ENCODE data around the gene SEMA5A. TPM values are rescaled to one million over a fixed set of nuclear protein-coding genes. Genes with fewer than 3 reads are reported as not detected.

Gene SEMA5A
- total RNA-seq, 3 donors from 2014 or later = 0.03 to 0.26 (median 0.14) TPM

- Mint-ChIP-seq H3K4me1 (ENCODE audit: low read depth) (no peaks in the 10 kb centered on the region), H3K9me3 (peaks cover 9% of the 10 kb centered on the region), H3K36me3 (ENCODE audit: insufficient read depth) (no peaks in the 10 kb centered on the region), H3K4me3 (no peak overlapping the region), H3K27me3 (ENCODE audit: low read depth) (no peaks in the 10 kb centered on the region)
- DNase-seq (no peak), ATAC-seq (no peak)
Measured at GRCh38 chr5:9386945-9387344, 158.9 kb downstream of the SEMA5A start.

- Mint-ChIP-seq H3K36me3 (ENCODE audit: insufficient read depth) (no peaks in the 10 kb centered on the region), H3K4me1 (ENCODE audit: low read depth) (no peaks in the 10 kb centered on the region), H3K4me3 (no peak overlapping the region), H3K27me3 (ENCODE audit: low read depth) (no peaks in the 10 kb centered on the region), H3K9me3 (peaks cover 9% of the 10 kb centered on the region)
- no peak for DNase-seq
- ATAC-seq = no peak
Measured at GRCh38 chr5:9382522-9382921, 163.4 kb downstream of the SEMA5A start.

- no peak overlapping the region for H3K4me3 Mint-ChIP-seq
- no peak for ATAC-seq
- peaks cover 9% of the 10 kb centered on the region for H3K9me3 Mint-ChIP-seq
- H3K4me1 Mint-ChIP-seq (ENCODE audit: low read depth) = no peaks in the 10 kb centered on the region
- H3K27me3 Mint-ChIP-seq (ENCODE audit: low read depth) = no peaks in the 10 kb centered on the region
- no peak for DNase-seq
- no peaks in the 10 kb centered on the region for H3K36me3 Mint-ChIP-seq (ENCODE audit: insufficient read depth)
Measured at GRCh38 chr5:9381464-9381863, 164.4 kb downstream of the SEMA5A start.

GRCh38 chr5:9380109-9380508 lies 165.8 kb downstream of the SEMA5A start:
- Mint-ChIP-seq H3K36me3 (ENCODE audit: insufficient read depth) (no peaks in the 10 kb centered on the region), H3K4me1 (ENCODE audit: low read depth) (no peaks in the 10 kb centered on the region), H3K9me3 (peaks cover 17% of the 10 kb centered on the region), H3K4me3 (no peak overlapping the region), H3K27me3 (ENCODE audit: low read depth) (no peaks in the 10 kb centered on the region)
- DNase-seq (no peak), ATAC-seq (no peak)

DNA sequence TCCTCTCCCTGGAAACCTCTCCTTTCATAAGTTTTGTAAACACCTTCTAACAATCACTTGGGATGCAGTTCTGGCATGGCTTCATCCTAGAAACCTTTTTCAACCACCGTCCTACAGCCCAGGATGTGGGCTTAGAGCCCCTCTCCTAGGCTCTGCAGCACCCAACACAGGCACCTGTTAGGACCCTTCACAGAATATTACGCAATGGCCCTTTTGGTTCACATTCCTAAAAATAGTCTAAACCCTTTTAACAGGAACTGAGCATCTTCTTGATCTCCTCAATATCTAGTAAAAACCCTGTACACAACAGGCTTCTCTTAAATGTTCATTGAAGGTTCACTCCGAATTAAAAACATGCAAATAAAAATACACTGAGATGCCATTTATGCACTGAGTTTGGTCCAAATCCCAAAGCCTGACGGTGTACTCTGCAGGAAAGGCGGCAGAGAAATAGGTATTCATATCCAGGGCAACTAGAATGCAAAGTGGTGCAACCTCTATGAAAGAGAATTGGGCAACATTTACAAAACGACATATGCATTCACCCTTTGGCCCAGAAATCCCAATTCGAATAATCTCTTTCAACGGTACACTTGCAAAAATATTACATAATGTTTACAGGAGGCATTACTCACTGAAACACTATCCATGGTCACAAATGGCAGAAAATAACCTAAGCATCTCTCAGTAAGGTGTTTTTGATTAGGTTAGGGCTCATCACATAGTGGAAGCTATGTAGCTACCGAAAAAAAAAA lies 169.3 kb downstream of the SEMA5A start:
- H3K9me3 Mint-ChIP-seq = peaks cover 8% of the 10 kb centered on the region
- no peak for ATAC-seq
- no peak for DNase-seq
- no peaks in the 10 kb centered on the region for H3K27me3 Mint-ChIP-seq (ENCODE audit: low read depth)
- no peak overlapping the region for H3K4me3 Mint-ChIP-seq
- no peaks in the 10 kb centered on the region for H3K4me1 Mint-ChIP-seq (ENCODE audit: low read depth)
- no peaks in the 10 kb centered on the region for H3K36me3 Mint-ChIP-seq (ENCODE audit: insufficient read depth)

- peaks cover 8% of the 10 kb centered on the region for H3K9me3 Mint-ChIP-seq
- no peak overlapping the region for H3K4me3 Mint-ChIP-seq
- ATAC-seq (no peak), DNase-seq (no peak)
- no peaks in the 10 kb centered on the region for H3K4me1 Mint-ChIP-seq (ENCODE audit: low read depth)
- no peaks in the 10 kb centered on the region for H3K36me3 Mint-ChIP-seq (ENCODE audit: insufficient read depth)
- no peaks in the 10 kb centered on the region for H3K27me3 Mint-ChIP-seq (ENCODE audit: low read depth)
Measured at GRCh38 chr5:9375756-9376155, 170.1 kb downstream of the SEMA5A start.

DNA sequence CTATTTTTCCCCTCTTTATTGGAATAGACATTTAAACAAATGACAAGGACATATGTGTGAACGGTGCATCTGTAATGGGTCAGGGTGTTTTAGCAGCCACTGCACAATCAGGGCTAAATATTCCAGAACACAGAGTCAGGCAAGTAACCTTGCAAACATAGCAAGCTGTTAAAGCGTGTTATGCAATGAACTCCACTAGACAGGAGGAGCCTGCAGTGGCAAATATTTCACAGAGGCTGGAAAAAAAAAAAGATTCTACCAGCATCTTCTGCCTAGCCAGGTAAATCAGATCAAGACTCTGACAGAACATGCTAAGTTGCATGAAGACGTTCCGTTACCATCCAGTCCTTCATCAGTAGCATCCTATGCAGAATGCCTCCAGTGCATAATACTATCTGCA lies 171.8 kb downstream of the SEMA5A start:
- Mint-ChIP-seq H3K36me3 (ENCODE audit: insufficient read depth) (no peaks in the 10 kb centered on the region), H3K4me1 (ENCODE audit: low read depth) (no peaks in the 10 kb centered on the region), H3K27me3 (ENCODE audit: low read depth) (no peaks in the 10 kb centered on the region), H3K9me3 (peaks cover 8% of the 10 kb centered on the region), H3K4me3 (no peak overlapping the region)
- DNase-seq = no peak
- ATAC-seq = no peak

GRCh38 chr5:9373571-9373970 lies 172.3 kb downstream of the SEMA5A start:
- no peak overlapping the region for H3K4me3 Mint-ChIP-seq
- no peaks in the 10 kb centered on the region for H3K27me3 Mint-ChIP-seq (ENCODE audit: low read depth)
- H3K4me1 Mint-ChIP-seq (ENCODE audit: low read depth) = no peaks in the 10 kb centered on the region
- peaks cover 8% of the 10 kb centered on the region for H3K9me3 Mint-ChIP-seq
- ATAC-seq (no peak), DNase-seq (no peak)
- H3K36me3 Mint-ChIP-seq (ENCODE audit: insufficient read depth) = no peaks in the 10 kb centered on the region

- Mint-ChIP-seq H3K36me3 (ENCODE audit: insufficient read depth) (no peaks in the 10 kb centered on the region), H3K9me3 (no peaks in the 10 kb centered on the region), H3K4me1 (ENCODE audit: low read depth) (no peaks in the 10 kb centered on the region), H3K27me3 (ENCODE audit: low read depth) (no peaks in the 10 kb centered on the region), H3K4me3 (no peak overlapping the region)
- ATAC-seq (no peak), DNase-seq (no peak)
Measured at GRCh38 chr5:9370256-9370655, 175.6 kb downstream of the SEMA5A start.

DNA sequence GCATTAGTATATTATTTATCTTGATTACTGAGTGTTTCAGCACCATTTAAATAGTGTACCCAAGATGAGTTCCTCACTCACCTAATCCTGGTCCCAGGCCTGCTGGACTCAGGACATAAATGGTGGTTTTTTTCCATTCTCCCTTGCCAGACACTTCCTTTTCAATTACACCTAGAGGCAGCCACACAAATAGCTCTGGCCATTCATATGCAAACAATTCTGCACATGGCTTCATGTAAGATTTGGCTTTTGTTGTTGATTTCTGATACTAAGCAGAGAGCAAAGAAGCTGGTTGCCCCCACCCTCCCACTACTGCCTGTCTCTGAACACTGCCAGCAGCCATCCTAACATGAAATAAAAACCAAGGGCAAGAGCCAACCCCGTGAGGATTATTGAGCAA lies 180.4 kb downstream of the SEMA5A start:
- DNase-seq (no peak), ATAC-seq (no peak)
- Mint-ChIP-seq H3K4me1 (ENCODE audit: low read depth) (peaks cover 1% of the 10 kb centered on the region), H3K27me3 (ENCODE audit: low read depth) (no peaks in the 10 kb centered on the region), H3K4me3 (no peak overlapping the region), H3K9me3 (no peaks in the 10 kb centered on the region), H3K36me3 (ENCODE audit: insufficient read depth) (no peaks in the 10 kb centered on the region)

DNA sequence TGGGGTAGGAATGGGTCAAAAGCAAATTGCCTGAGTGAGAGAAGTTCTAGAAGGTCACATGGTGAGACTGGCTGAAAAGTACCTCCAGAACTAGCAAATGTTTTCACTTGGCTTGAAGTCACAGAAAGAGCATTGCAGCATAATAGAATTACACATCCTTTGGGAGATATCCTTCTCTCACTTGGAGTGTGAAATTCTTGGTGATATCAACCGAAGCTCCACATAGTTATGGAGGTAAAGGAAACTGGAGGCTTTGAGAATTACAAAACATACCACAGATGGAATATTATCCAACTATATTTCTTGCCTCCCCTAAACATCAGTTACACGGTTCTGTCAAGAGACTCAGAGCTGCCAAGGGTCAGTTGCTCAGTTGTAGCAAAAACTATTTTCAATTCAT lies 182.4 kb downstream of the SEMA5A start:
- no peak for DNase-seq
- Mint-ChIP-seq H3K4me1 (ENCODE audit: low read depth) (peaks cover 1% of the 10 kb centered on the region), H3K36me3 (ENCODE audit: insufficient read depth) (no peaks in the 10 kb centered on the region), H3K27me3 (ENCODE audit: low read depth) (no peaks in the 10 kb centered on the region), H3K9me3 (no peaks in the 10 kb centered on the region), H3K4me3 (no peak overlapping the region)
- no peak for ATAC-seq

DNA sequence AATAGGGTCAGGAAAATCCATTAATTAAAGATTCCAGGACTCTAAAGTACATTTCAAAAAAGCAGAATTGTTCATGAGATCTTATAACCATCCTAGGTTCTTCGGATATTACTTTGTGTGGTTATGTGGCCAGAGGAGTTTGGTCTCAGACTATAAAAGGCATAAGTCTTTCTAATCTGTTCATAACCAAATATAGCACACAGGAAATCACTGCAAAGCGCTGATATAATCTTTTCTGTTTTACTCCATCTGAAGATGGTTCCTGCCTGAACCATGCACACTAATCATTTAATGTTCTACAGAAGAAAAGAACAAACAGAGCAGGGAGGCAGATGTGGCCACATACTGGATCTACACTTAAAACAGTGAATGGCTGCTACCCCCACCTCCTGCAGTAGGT lies 182.8 kb downstream of the SEMA5A start:
- peaks cover 1% of the 10 kb centered on the region for H3K4me1 Mint-ChIP-seq (ENCODE audit: low read depth)
- ATAC-seq (peak in 1 of 2 donors; percentile 34), DNase-seq (no peak)
- H3K9me3 Mint-ChIP-seq = no peaks in the 10 kb centered on the region
- H3K36me3 Mint-ChIP-seq (ENCODE audit: insufficient read depth) = no peaks in the 10 kb centered on the region
- no peaks in the 10 kb centered on the region for H3K27me3 Mint-ChIP-seq (ENCODE audit: low read depth)
- H3K4me3 Mint-ChIP-seq = no peak overlapping the region

DNA sequence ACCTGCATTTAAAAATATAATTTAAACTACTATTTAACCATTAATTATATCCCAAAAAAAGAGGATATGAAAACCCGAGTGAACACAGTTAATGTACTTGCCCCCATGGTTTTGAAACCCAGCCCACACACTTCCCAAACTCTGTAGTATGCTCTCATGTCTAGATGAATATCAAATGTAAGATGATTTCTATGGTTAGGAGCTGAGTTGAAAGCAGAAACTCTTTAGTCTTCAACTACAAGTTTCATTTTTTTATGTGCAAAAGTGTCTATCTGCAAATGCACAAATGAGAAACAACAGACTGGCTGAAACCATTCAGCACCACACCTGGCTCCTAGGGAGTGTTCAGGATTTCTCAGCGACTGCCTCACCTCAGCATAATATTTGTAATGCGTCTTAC lies 183.3 kb downstream of the SEMA5A start:
- DNase-seq (no peak), ATAC-seq (no peak)
- H3K27me3 Mint-ChIP-seq (ENCODE audit: low read depth) = no peaks in the 10 kb centered on the region
- no peaks in the 10 kb centered on the region for H3K9me3 Mint-ChIP-seq
- peaks cover 1% of the 10 kb centered on the region for H3K4me1 Mint-ChIP-seq (ENCODE audit: low read depth)
- no peaks in the 10 kb centered on the region for H3K36me3 Mint-ChIP-seq (ENCODE audit: insufficient read depth)
- H3K4me3 Mint-ChIP-seq = no peak overlapping the region

DNA sequence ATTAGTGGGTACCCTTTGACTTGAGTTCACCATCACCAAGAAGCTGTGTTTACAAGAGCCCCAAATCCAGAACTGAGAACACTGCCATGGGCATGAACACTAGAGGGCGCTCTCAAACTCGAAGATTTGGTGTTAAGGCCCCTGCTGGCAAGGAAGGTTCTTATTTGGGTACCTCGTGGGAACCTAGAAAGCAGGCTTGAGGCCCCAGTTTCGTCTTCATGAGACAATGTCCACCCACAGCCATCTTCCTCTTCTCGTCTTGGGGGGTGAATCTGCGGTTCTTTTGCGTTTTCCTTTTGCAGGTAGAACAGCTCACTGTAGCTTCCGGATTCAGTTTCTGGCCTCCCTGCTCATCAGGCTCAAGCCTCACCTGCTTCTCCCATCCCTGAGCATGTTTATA lies 184.0 kb downstream of the SEMA5A start:
- H3K4me1 Mint-ChIP-seq (ENCODE audit: low read depth) = peaks cover 1% of the 10 kb centered on the region
- no peak for ATAC-seq
- H3K4me3 Mint-ChIP-seq = no peak overlapping the region
- no peaks in the 10 kb centered on the region for H3K27me3 Mint-ChIP-seq (ENCODE audit: low read depth)
- DNase-seq = no peak
- H3K36me3 Mint-ChIP-seq (ENCODE audit: insufficient read depth) = no peaks in the 10 kb centered on the region
- H3K9me3 Mint-ChIP-seq = no peaks in the 10 kb centered on the region

DNA sequence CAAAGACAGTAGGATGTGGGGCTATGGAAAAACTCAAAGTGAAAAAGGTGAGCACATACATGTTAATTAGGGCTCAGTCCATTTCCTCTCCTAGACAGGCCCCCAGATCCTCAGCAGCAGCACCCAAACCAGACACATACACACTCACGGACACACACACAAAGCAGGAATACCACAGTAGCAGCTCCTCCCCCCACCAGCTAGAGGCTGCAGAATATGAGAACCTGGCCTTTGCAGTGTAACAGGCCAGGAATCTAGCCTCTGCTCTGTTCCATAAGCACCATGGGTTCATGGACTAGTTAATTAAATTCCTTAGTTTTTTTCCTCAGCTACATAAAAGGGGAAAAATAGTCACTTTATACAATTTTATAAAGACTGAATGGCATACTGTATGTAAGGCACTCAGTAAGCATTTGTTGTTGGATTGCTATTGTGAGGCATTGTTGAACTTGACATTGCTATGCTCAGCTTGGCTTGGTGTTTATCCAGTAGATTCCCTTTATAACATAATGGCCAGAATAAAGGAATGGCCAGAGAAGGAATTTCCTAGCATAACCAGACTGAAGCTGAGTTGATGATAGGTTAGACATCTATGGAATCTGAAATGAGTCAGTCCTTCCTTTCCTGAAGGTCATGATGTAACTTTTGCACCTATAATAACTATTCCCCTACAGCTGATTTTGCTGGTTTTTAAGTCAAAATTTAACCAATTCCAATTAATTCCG lies 186.8 kb downstream of the SEMA5A start:
- no peak for ATAC-seq
- H3K9me3 Mint-ChIP-seq = peaks cover 6% of the 10 kb centered on the region

More for the DNA sequence above, 186.8 kb downstream of the SEMA5A start:
- Mint-ChIP-seq H3K4me3 (no peak overlapping the region), H3K4me1 (ENCODE audit: low read depth) (peaks cover 1% of the 10 kb centered on the region), H3K36me3 (ENCODE audit: insufficient read depth) (no peaks in the 10 kb centered on the region), H3K27me3 (ENCODE audit: low read depth) (no peaks in the 10 kb centered on the region)
- DNase-seq = no peak

Measured in activated T-cell treated with anti-CD3 and anti-CD28 coated beads, Interleukin-2, amount 50 U/mL, for 4 hours (primary cell).